ENCODE results near the gene FAT1. TPM values are rescaled to one million over a fixed set of nuclear protein-coding genes. Genes with fewer than 3 reads are reported as not detected.

Gene FAT1
- total and polyA plus RNA-seq, 9 of the 15 experiments (the other 6 are each of a cell fraction or from before 2014, with no cell fraction given), result 6.0 to 38.4 (median 21.4) TPM

DNA sequence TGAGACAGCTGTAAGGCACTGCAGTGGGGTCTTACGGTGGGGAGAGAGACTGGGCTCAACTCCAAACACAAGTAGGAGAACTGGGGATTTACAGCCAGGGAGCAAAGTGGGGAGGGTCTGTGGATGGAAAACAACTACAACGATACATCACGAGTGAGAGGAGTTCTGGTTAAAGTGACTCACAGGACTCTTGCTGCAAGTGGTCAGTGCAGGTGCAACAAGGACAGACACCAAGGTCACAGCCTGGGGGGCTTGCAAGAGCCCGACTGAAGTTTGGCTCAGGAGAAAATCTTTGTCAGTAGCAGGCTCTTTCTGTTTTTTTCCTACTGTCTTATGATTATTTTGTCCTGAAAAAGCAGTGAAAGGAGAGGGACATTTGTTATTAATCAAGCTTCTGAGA lies 10.1 kb upstream of the FAT1 start (continued):
- TF ChIP-seq ZFP30 (CRISPR knock-in tag; IDR thresholded peaks at IDR 0.05; ENCODE audit: borderline replicate concordance) (no peak), KLF6 (CRISPR knock-in tag; IDR thresholded peaks at IDR 0.05; ENCODE audit: borderline replicate concordance) (no peak), KDM1A (IDR thresholded peaks at IDR 0.05) (no peak)

DNA sequence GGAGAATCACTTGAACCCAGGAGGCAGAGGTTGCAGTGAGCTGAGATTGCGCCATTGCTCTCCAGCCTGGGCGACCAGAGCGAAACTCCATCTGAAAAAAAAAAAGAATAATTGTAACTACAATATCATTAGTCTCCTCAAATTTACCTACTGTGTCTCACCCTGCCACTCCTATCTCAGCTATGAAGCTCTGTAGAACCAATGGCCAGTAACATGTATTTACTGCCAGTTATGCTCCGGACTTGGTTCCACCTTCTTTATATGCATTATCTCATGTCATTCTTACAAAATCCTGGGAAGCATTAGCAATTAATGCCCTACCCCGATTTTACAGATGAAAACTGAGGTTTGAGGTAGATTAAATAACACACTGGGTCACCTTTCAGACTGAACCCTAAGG lies 7.0 kb upstream of the FAT1 start:
- CTCF ChIA-PET (ENCODE audit: low intra/inter-chr PET ratio), result no interaction called here
- no peaks in the 10 kb centered on the region for H4K20me1 ChIP-seq (replicated peaks; ENCODE audit: control insufficient read depth, insufficient read depth, low read length)
- H3K9me1 ChIP-seq (ENCODE audit: control insufficient read depth, insufficient read depth, low read length), result no peaks in the 10 kb centered on the region
- ATAC-seq (no peak), DNase-seq (ENCODE audit: extremely low read depth in 1 of 4, low spot score in 3 of 4) (no peak), FAIRE-seq (no peak)
- no peak for TF ChIP-seq HMG20B (CRISPR knock-in tag; IDR thresholded peaks at IDR 0.05)
- no peak for TF ChIP-seq TBP (optimal IDR thresholded peaks at IDR 0.05; ENCODE audit: low read depth, low read length)
- TF ChIP-seq, protein P1, sequence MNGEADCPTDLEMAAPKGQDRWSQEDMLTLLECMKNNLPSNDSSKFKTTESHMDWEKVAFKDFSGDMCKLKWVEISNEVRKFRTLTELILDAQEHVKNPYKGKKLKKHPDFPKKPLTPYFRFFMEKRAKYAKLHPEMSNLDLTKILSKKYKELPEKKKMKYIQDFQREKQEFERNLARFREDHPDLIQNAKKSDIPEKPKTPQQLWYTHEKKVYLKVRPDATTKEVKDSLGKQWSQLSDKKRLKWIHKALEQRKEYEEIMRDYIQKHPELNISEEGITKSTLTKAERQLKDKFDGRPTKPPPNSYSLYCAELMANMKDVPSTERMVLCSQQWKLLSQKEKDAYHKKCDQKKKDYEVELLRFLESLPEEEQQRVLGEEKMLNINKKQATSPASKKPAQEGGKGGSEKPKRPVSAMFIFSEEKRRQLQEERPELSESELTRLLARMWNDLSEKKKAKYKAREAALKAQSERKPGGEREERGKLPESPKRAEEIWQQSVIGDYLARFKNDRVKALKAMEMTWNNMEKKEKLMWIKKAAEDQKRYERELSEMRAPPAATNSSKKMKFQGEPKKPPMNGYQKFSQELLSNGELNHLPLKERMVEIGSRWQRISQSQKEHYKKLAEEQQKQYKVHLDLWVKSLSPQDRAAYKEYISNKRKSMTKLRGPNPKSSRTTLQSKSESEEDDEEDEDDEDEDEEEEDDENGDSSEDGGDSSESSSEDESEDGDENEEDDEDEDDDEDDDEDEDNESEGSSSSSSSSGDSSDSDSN (IDR thresholded peaks at IDR 0.05; ENCODE audit: borderline replicate concordance in 1 of 2, low read depth in 2 of 2, low read length in 2 of 2), result no peak
- no peak for TF ChIP-seq ZNF407 (IDR thresholded peaks at IDR 0.05; ENCODE audit: low read depth)
- TF ChIP-seq SREBF1 (IDR thresholded peaks at IDR 0.05; ENCODE audit: borderline replicate concordance, low read depth, low read length), result no peak
- H3K4me2 ChIP-seq (ENCODE audit: insufficient read depth, low read length), result no peak overlapping the region
- no peak overlapping the region for H3K9ac ChIP-seq (ENCODE audit: insufficient read depth in 1 of 2, low read depth in 2 of 2, low read length in 2 of 2)
- intact Hi-C loops (cut with micrococcal nuclease) (no loop called here), in situ Hi-C loops (cut with MboI) (no loop called here)
- POLR2A ChIA-PET, result interaction anchor here (1.1 kb wide), 1 partner anchor 9 kb away, joined by 3 read pairs; no protein-coding TSS in a partner anchor
- no TSS peak for BruUV-seq (replicated peaks)
- peaks cover 5 to 15% of the 10 kb centered on the region in 2 experiments; a peak in 4 of 5 replicates for H3K4me1 ChIP-seq (replicated peaks in 1 of 2; ENCODE audit: control insufficient read depth in 2 of 2, insufficient read depth in 2 of 2, low read length in 2 of 2)
- no peak overlapping the region for H2AFZ ChIP-seq (ENCODE audit: low read depth, low read length)
- H3K27me3 ChIP-seq (ENCODE audit: control insufficient read depth in 2 of 2, insufficient read depth in 2 of 2, low read length in 2 of 2), result peaks cover 6 to 19% of the 10 kb centered on the region in 2 experiments; a peak in 3 of 5 replicates
- no peaks in the 10 kb centered on the region for H3K79me2 ChIP-seq (ENCODE audit: control insufficient read depth, insufficient read depth, low read length)
- 43% methylated on average over 4 of the region's 5 CpGs for WGBS (ENCODE audit: insufficient coverage, low coverage, missing lambda C conversion rate)
- no peaks in the 10 kb centered on the region; the same call in 2 of the 3 replicates for H3K36me3 ChIP-seq (ENCODE audit: control insufficient read depth, insufficient read depth, low read length)
- no peak overlapping the region for H3K4me3 ChIP-seq
- H3K9me3 ChIP-seq (replicated peaks; ENCODE audit: control insufficient read depth, insufficient read depth, low read depth, low read length), result no peaks in the 10 kb centered on the region
- H3K27ac ChIP-seq (ENCODE audit: extremely low read depth, low read depth, low read length), result no peak overlapping the region
